ENCODE data around the gene DENND2A. TPM values are rescaled to one million over a fixed set of nuclear protein-coding genes. Genes with fewer than 3 reads are reported as not detected.

The DENND2A gene
- total and polyA plus RNA-seq, 10 of the 15 experiments (the other 5 are each of a cell fraction or from before 2014, with no cell fraction given) = 0.01 TPM; not detected in 9

- TF ChIP-seq ZNF687 (IDR thresholded peaks at IDR 0.05) = no peak
- TF ChIP-seq SPI1 (IDR thresholded peaks at IDR 0.05; ENCODE audit: borderline replicate concordance, insufficient read depth, low read depth, low read length) = no peak
- no peak for TF ChIP-seq SIX5 (IDR thresholded peaks at IDR 0.05; ENCODE audit: low read depth, low read length, severe bottlenecking)
- no peak for TF ChIP-seq CREB1 (IDR thresholded peaks at IDR 0.05; ENCODE audit: low read depth)
Measured at GRCh38 chr7:140591180-140591902, 49.3 kb downstream of the DENND2A start (continued).

- BruUV-seq (replicated peaks) = no TSS peak
- TF ChIP-seq ATF7 (IDR thresholded peaks at IDR 0.05; ENCODE audit: low read depth) = no peak
- TF ChIP-seq CHD2 (IDR thresholded peaks at IDR 0.05; ENCODE audit: borderline replicate concordance, low read depth, low read length) = no peak
- TF ChIP-seq E4F1 (IDR thresholded peaks at IDR 0.05; ENCODE audit: borderline replicate concordance, partially characterized antibody) = no peak
- TF ChIP-seq SREBF2 (IDR thresholded peaks at IDR 0.05; ENCODE audit: low read length) = no peak
- no peak for TF ChIP-seq IKZF1 (conservative IDR thresholded peaks at IDR 0.05)
- no peak for TF ChIP-seq RCOR1 (conservative IDR thresholded peaks at IDR 0.05; ENCODE audit: low read depth, low read length)
- no peak for TF ChIP-seq ZBTB40 (IDR thresholded peaks at IDR 0.05; ENCODE audit: borderline replicate concordance)
- no peak for TF ChIP-seq CHD1 (IDR thresholded peaks at IDR 0.05; ENCODE audit: low read depth, low read length)
Measured at GRCh38 chr7:140587243-140587642, 53.4 kb downstream of the DENND2A start.

More at GRCh38 chr7:140587243-140587642, 53.4 kb downstream of the DENND2A start:
- CTCF ChIA-PET = no interaction called here
- ATAC-seq (no peak), DNase-seq (ENCODE audit: low read depth, low spot score) (no peak), FAIRE-seq (no peak)
- POLR2A ChIA-PET = no interaction called here
- Histone ChIP-seq H2AFZ (ENCODE audit: control insufficient read depth, low read depth, low read length) (no peak overlapping the region), H3K9me3 (replicated peaks; ENCODE audit: control insufficient read depth, insufficient read depth, low read length) (no peaks in the 10 kb centered on the region), H3K27ac (ENCODE audit: control insufficient read depth, insufficient read depth) (no peak overlapping the region), H3K79me2 (ENCODE audit: control insufficient read depth, insufficient read depth, low read length) (no peaks in the 10 kb centered on the region), H3K27me3 (replicated peaks in 1 of 2; ENCODE audit: control insufficient read depth in 2 of 2, insufficient read depth in 2 of 2, low read length in 1 of 2) (no peaks in the 10 kb centered on the region), H3K4me3 (no peak overlapping the region), H3K4me2 (ENCODE audit: control insufficient read depth, insufficient read depth) (no peak overlapping the region), H3K4me1 (ENCODE audit: control insufficient read depth, insufficient read depth, low read length) (no peaks in the 10 kb centered on the region), H3K36me3 (ENCODE audit: control insufficient read depth in 2 of 2, insufficient read depth in 2 of 2, low read length in 1 of 2) (no peaks in the 10 kb centered on the region), H4K20me1 (ENCODE audit: control insufficient read depth, insufficient read depth) (no peaks in the 10 kb centered on the region), H3K9ac (ENCODE audit: control insufficient read depth, insufficient read depth, low read length) (no peak overlapping the region)
- intact Hi-C loops (cut with micrococcal nuclease; ENCODE audit: unreplicated experiment) = no loop called here
- SMC1A ChIA-PET (ENCODE audit: uncharacterized antibody, unreplicated experiment) = no interaction called here
- RAD21 ChIA-PET (ENCODE audit: unreplicated experiment) = no interaction called here
- in situ Hi-C loops (cut with MboI) = no loop called here
- WGBS (ENCODE audit: insufficient coverage, insufficient replicate concordance, low lambda C conversion rate, missing lambda C conversion rate) = 33% methylated on average over 9 of the region's 9 CpGs

Measured in GM12878 (cell line).